Measurements from ENCODE around the gene TMEM130.
"Not testable (repeated sequence)": the region's sequence is repeated elsewhere in the genome, so short reads cannot be mapped to it uniquely, and the experiment has no call there.

The TMEM130 gene

GRCh38 chr7:98877692-98878364, 8.0 kb upstream of the TMEM130 start:
- DNase-seq (ENCODE audit: low read depth), result no peak

- DNase-seq (ENCODE audit: low read depth), result no peak
These were observed 7.3 kb upstream of the TMEM130 start for GRCh38 chr7:98877146-98877545.

DNA sequence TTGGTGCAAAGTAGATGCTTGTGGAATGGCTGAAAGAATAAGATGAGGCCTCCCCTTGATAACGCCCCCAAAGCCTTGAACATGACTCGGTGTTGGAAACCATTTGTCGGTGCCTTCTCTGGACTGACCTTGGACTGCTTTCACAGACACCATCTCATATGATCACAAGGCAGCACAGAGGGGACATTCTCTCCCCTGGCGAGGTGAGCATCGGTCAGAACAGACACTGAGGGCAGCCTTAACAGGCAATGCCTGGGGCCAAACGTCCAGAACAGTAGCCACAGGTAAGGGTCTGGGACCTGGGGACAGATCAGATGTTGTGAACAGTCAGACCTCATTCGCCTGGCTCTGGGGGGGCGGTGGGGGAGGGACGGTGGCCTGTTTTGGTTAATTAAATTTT, 5.7 kb upstream of the TMEM130 start:
- DNase-seq (ENCODE audit: low read depth), result no peak

DNA sequence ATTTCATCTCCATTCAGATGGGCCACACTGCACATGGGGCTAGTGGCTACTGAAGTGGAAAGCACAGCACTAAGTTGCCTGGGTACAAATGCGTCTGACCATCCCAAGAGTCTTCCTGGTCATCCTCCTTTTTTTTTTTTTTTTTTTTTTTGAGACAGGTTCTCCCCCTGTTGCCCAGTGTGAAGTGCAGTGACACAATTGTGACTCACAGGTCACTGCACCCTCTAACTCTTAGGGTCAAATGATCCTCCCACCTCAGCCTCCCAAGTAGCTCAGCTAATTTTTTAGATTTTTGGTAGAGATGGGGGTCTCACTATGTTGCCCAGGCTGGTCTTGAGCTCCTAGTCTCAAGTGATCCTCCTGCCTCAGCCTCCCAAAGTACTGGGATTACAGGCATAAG, 5.1 kb upstream of the TMEM130 start:
- no peak for DNase-seq (ENCODE audit: low read depth)

DNA sequence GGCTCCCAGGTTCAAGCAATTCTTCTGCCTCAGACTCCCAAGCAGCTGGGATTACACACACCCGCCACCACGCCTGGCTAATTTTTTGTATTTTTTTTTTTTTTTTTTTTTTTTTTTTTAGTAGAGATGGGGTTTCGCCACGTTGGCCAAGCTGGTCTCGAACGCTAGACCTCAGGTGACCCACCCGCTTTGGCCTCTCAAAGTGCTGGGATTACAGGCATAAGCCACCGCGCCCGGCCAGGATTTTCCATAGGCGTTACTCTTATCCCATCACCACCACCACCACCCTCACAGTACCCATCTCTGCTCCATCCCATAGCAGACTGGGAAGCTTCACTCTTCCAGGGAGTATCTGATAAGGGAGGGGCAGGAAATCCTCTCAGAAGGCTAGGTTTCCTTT, 3.8 kb upstream of the TMEM130 start:
- DNase-seq (ENCODE audit: low read depth), result not testable (repeated sequence)

DNA sequence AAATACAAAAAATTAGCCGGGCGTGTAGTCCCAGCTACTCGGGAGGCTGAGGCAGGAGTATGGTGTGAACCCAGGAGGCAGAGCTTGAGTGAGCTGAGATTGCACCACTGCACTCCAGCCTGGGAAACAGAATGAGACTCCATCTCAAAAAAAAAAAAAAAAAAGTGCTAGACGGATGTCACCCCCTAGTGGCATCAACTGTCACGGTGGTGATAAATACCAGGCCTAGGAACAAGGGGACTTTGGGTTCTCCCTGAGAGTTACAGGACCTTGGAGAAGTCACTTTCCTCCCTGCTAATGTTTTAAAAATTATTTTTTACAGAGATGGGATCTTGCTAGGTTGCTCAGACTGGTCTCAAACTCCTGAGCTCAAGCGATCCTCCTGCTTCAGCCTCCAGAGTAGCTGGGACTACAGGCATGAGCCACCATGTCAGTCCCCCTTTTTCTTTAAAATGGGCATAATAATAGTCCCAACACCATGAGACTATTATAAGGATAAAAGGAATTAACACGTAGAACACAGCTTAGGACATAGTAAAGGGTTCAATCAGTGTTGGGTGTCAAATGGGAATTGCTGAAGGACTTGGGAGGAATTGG, 2.6 kb upstream of the TMEM130 start:
- no peak for DNase-seq (ENCODE audit: low read depth)

DNA sequence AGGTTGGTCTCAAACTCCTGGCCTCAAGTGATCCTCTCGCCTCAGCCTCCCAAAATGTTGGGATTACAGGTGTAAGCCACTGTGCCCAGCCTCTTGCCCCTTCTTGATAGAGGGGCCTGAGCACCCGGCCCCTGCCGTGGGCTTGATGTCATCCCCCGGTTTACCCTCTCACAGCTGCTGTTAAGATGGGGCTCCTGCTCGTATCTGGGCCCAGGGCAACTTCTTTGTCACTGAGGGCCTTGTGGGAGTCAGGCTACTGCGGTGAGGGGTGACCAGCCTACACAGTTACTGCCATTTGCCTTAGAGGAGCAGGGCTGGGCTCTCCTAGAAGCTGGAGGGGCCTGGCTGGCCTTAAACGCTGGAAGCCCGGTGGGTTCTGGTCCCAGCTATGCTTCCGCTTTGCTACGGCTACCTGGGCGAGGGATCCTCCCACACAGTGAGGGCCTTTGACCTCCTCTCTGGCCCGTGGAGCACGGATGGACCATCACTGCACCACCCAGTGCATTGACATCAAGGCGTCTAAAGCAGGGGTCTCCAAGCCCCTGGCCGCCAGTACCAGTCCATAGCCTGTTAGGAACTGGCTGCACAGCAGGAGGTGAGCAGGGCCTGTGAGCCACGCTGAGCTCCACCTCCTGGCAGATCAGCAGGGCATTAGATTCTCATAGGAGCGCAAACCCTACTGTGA, 1.1 kb upstream of the TMEM130 start:
- DNase-seq (ENCODE audit: low read depth), result no peak

DNA sequence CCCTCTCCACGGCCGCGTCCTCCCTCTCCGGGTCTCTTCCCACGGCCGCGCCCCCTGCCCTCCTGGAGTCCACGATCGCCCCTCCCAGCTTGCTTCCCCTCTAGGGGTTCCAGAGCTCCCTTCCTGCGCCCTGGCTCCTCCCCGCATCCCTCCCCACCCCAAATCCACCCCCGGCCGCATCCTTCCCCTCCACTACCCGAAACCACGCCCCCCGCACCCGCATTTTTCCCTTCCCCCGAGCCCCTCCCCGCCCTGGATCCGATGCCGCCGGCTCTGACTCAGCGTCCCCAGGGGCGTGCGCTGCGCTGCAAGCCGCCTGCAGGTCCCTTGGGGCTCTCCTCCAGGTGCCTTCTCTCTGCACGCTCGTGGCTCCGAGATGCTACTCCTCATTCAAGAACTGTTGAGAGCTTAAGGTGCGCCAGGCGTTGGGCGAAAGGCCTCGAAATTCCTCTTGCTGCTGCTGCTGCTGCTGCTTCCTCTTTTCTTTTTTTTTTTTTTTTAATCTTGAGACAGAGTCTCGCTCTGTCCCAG, 372 bp upstream of the TMEM130 start:
- peak; percentile 58 for DNase-seq (ENCODE audit: low read depth)

DNA sequence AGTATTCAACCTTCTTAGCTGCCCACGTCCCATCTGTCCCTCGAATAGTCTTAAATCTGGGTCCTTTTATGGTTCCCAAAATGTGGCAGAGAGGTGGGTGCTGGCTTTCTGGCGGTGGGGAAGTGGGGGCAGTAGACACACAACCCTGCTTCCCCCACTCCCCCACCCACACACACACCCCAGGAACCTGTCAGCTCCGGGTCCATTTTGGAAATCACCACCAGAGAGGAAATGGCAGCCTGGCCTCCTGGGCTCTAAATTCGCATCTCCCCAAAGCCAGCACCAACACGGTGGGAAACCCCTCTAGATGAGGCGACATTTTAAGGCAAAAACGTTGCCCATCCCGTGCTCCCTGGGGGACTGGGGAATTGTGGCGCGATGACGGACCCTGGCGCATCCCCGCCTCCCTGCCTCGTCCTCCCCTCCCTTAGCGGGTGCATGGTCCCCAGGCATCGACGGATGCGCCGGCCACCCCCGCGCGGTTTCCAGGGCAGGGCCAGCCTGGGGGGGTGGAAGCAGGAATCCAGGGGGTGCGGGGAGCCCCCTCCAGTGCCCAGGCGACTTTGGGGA, 702 bp downstream of the TMEM130 start:
- DNase-seq (ENCODE audit: low read depth), result no peak

- DNase-seq (ENCODE audit: low read depth), result no peak
These were observed 1.4 kb downstream of the TMEM130 start for GRCh38 chr7:98868450-98868849.

GRCh38 chr7:98866765-98867164, 3.0 kb downstream of the TMEM130 start:
- DNase-seq (ENCODE audit: low read depth), result no peak

GRCh38 chr7:98866351-98866750, 3.5 kb downstream of the TMEM130 start:
- DNase-seq (ENCODE audit: low read depth), result no peak

GRCh38 chr7:98864731-98865453, 4.9 kb downstream of the TMEM130 start:
- DNase-seq (ENCODE audit: low read depth), result no peak

GRCh38 chr7:98863601-98864000, 6.2 kb downstream of the TMEM130 start:
- no peak for DNase-seq (ENCODE audit: low read depth)

DNA sequence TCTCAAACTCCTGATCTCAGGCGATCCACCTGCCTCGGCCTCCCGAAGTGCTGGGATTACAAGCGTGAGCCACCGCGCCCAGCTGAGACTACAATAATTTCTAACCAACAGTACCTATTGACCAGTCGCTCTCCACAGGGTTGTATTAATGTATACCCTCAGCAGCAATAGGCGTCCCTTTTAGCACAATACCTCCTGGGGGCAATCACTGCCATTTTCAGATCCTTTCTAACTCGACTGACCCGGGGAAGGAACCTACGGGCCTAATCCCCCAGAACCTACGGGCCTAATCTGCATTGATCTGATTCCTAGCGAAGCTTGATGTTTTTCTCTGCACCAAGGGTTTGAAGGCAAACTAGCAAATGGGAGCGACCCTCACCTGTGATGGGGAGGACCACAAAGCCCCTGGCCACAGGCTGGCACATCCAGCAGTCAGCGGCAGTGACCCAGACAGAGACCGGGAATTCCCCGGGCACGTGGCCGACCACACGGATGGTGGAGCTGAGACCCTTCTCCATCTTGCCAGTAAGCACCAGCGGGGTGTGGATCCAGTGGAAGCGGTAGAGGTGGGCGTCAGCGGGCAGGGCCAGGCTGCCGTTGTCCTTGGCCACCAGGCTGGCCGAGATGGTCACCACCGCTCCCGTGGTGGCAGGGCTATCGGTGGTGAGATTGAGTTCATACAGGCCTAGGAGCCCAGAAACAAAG, 6.9 kb downstream of the TMEM130 start:
- no peak for DNase-seq (ENCODE audit: low read depth)

- no peak for DNase-seq (ENCODE audit: low read depth)
These were observed 7.6 kb downstream of the TMEM130 start for GRCh38 chr7:98862203-98862602.

GRCh38 chr7:98860071-98860470, 9.7 kb downstream of the TMEM130 start:
- DNase-seq (ENCODE audit: low read depth), result no peak

GRCh38 chr7:98855610-98856422, 14.0 kb downstream of the TMEM130 start:
- no peak for DNase-seq (ENCODE audit: low read depth)

DNA sequence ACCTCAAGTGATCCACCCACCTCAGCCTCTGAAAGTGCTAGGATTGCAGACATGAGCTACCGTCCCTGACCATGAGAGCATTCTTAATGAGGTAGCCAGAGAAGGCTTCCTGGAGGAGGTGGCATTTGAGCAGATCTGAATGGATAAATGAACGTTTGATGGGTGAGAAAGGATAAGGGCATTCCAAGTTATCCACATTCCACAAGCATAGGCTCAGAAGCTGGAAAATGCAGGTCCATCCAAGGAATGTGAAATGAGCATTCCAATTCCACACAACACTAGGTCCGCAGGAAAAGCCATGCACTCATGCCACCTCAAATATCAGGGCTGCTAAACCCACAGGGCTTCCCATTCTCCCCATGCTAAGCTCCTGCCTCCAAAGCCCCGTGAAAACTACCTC, 17.0 kb downstream of the TMEM130 start:
- no peak for DNase-seq (ENCODE audit: low read depth)

- no peak for DNase-seq (ENCODE audit: low read depth)
These were observed 20.9 kb downstream of the TMEM130 start for GRCh38 chr7:98848918-98849317.

DNA sequence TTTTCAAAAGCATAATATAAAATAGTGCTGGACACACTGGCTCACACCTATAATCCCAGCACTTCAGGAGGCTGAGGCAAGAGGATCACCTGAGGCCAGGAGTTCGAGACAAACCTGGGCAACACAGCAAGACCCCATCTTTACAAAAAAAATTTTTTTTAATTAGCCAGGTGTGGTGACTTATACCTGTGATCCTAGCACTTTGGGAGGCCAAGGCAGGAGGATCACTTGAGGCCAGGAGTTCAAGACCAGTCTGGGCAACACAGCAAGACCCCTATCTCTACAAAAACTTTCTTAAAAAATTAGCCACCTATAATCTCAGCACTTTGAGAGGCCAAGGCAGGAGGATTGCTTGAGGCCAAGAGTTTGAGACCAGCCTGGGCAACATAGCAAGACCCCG, 27.3 kb downstream of the TMEM130 start:
- not testable (repeated sequence) for DNase-seq (ENCODE audit: low read depth)
